ENCODE results near the gene MICAL3.

- no peak for TF ChIP-seq CTCF (IDR thresholded peaks at IDR 0.05)
- TF ChIP-seq EP300 (IDR thresholded peaks at IDR 0.05), result no peak
- TF ChIP-seq POLR2A (IDR thresholded peaks at IDR 0.05), result no peak
These were observed 35.6 kb upstream of the MICAL3 start for GRCh38 chr22:18059991-18060390.
